ENCODE data around the gene RASA4.
"Not testable (repeated sequence)": the region's sequence is repeated elsewhere in the genome, so short reads cannot be mapped to it uniquely, and the experiment has no call there.

RASA4 gene

DNA sequence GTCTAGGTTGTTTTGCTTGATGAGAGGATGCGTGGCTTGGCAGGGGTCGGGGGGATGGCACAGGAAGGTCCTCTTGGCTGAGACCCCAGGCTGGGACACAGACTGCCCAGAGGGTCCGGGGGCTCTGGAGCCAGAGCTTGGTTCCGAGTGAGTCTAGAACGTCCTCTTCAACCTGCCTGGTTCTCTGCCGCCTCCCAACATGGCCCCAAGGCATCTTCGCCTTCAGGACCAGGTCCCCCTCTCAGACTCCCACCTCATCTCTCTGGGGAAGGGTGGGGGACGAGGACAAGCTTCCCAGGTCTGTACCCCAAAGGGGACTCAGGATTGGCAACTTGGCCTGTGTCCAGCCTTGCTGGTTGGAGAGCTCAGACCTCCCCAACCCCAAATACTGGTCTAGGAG lies 74.5 kb downstream of the RASA4 start:
- DNase-seq = not testable (repeated sequence)

DNA sequence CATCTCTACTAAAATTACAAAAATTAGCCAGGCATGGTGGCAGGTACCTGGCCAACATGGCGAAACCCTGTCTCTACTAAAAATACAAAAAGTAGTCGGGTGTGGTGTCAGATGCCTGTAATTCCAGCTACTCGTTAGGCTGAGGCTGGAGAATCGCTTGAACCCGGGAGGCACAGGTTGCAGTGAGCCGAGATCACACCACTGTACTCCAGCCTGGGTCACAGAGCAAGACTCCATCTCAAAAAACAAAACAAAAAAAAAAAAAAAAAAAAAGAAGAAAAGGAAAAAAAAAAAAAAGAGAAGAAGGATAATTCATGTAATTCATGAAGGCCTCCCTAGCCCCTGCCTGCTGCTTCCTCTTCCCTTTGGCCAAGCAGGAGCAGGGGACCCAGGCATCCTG lies 76.0 kb downstream of the RASA4 start:
- not testable (repeated sequence) for DNase-seq

DNA sequence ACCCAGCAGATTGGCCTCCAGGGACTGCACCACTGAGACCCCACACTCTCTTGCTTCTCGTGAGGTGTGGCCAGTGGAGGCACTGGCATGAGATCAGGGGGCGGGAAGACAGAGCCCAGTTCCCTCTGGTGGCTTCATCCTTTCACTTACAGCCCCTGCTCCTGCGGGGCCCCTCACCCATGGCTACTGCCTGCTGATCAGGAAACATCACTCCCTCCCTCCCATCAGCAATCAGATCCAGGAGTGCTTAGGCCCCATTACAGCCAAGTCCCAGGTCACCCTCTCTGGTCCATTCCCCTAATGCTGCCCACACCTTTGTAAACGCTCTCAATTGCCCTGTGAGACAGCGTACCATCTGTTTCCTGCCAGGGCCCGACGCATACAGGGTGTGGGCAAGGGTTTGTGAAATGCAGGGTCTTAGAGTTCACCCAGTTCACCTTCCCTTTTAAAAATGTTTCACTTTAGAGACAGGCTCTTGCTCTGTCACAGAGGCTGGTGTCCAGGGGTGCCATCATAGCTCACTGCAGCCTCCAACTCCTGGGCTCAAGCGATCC lies 81.4 kb downstream of the RASA4 start:
- DNase-seq = not testable (repeated sequence)

DNA sequence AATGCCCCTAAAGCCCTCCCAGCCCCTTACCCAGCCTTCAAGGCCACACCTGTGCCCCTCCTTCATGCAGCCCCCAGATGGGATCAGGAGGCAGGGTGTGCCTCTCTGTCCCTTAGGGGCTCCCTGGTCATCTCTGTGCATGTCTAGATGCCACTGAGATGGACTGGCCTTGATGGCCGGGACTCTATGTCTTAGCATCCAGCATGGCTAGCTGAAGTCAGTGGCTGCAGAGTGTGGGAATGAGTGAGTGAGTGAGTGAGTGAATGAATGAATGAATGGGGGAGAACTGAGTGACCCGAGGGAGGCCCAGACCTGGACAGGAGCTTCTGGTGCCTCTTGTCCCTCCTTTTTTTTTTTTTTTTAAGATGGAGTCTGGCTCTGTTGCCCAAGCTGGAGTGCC lies 84.4 kb downstream of the RASA4 start:
- DNase-seq = not testable (repeated sequence)

DNA sequence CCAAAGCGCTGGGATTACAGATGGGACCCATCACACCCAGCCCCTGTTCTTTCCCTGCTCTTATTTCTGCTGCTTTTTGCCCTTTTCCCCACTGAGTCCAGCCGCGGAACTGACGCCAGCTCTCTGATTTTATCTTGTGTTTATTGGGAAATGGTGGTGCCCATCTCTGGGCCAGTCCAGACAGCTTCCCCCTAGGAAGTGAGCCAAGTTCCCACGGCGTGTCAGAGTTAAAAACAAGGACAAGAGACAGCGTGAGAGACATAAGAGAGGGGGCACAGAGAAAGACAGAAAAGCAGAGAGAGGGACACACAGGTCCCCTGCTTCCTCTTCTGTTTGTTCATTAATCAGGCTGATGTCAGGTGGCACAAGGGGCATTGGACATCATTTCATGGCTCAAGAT lies 85.0 kb downstream of the RASA4 start:
- not testable (repeated sequence) for DNase-seq

DNA sequence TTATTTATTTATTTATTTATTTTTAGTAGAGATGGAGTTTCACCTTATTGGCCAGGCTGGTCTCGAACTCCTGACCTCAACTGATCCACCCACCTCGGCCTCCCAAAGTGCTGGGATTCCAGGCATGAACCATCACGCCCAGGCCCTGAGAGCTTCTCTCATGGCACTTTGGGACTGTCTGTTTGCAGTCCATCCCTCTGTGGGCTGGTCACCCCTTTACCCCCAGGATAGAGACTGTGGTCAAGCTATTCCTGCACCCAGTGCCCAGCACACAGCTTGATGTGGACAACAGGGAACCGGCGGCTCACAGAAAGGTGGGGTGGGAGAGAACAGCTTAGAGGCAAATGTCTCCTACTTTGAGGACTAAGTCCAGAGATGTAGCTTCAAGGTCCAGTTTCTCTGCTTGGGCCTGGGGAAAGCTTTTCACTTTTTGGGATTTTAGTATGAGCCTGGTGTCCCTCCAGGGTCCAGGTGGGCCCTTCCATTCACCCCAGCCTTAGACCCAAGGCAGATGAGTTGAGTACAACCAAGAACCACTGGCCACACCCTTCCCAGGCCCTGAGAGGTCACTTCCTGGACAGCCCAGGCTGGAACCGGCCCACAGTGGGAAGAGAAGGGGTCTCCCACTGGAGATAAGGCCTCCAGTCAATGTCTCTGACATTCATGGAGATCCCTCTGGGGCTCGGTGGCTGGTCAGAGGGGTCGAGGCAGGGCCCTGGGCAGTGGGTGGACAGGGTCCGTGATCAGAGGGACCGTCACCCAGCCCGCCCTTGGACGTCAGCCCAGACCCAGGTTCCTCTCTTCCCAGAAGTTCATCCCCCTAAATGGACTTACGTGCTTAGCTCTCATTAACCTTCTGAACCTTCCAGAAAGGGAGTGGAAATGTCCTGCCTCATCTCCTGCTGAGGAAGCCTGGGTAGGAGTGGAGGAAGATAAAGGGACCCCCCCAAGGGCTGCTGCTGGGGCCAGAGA lies 88.4 kb downstream of the RASA4 start:
- not testable (repeated sequence) for DNase-seq

DNA sequence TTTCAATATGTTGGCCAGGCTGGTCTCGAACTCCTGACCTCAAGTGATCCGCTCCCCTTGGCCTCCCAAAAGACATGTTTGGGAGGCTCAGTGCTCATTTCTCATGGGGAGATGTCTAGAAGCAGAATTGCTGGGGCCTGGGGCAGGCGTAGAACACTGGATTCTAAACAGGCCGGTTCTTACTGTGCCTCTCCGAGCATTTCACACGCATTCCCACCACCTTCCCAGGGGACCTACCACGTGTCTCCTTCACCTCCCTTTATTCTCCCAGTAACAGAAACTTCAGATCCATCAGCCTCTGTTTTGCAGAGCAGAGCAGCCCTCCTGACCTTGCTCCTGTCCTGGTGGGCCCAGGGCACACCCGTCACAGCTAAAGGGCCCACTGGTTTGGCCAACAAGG lies 89.4 kb downstream of the RASA4 start:
- DNase-seq = not testable (repeated sequence)

DNA sequence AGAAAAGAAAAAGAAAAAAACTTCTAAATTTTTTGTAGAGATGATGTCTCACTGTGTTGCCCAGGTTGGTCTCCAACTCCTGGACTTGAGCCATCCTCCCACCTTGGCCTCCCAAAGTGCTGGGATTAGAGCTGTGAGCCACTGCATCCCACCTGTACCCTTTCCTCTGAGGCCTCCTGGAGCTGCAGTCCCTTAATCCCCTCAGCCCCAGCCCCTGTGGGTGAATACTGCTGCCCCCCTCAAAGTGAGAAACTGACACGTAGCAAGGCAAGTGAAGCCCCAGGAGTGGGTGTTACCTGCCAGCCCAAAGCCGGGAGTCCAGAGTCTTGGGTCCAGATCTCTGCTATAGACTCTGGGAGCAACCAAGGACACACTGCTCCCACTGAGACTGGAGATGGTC lies 91.8 kb downstream of the RASA4 start:
- not testable (repeated sequence) for DNase-seq

All from stimulated activated CD4-positive, alpha-beta T cell treated with anti-CD3 and anti-CD28 coated beads, Interleukin-15, amount 100 ng/mL, for 24 hours (primary cell).